Measurements from ENCODE around the gene SRCAP. TPM values are rescaled to one million over a fixed set of nuclear protein-coding genes. Genes with fewer than 3 reads are reported as not detected.

Gene SRCAP
- total and polyA plus RNA-seq, 8 donors = 1.2 to 70.1 (median 24.6) TPM

GRCh38 chr16:30667361-30667905 lies 31.5 kb upstream of the SRCAP start:
- TF ChIP-seq POLR2AphosphoS5 (IDR thresholded peaks at IDR 0.05) (no peak), POLR2A (IDR thresholded peaks at IDR 0.05) (no peak)
- H3K36me3 ChIP-seq = peaks cover 76 to 94% (median 88%) of the 10 kb centered on the region in 4 donors
- H3K9me3 ChIP-seq = no peaks in the 10 kb centered on the region
- peaks cover 7 to 35% (median 28%) of the 10 kb centered on the region in 4 donors for H3K4me1 ChIP-seq
- no peak for DNase-seq
- H3K27ac ChIP-seq = no peak overlapping the region
- no peaks in the 10 kb centered on the region for H3K27me3 ChIP-seq
- intact Hi-C loops (cut with DNase I; ENCODE audit: low total_unique reads) = no loop called here
- H3K4me3 ChIP-seq = no peak overlapping the region
- WGBS, 5 donors = 88 to 97% (median 91%) methylated on average over 9 to 11 of the region's 11 CpGs

- H3K36me3 ChIP-seq = peaks cover 66 to 85% (median 78%) of the 10 kb centered on the region in 4 donors
- TF ChIP-seq EP300 (IDR thresholded peaks at IDR 0.05) = no peak
- no peak for TF ChIP-seq POLR2AphosphoS5 (IDR thresholded peaks at IDR 0.05)
- TF ChIP-seq POLR2A (IDR thresholded peaks at IDR 0.05) = no peak
- TF ChIP-seq CTCF (IDR thresholded peaks at IDR 0.05) = no peak
- intact Hi-C loops (cut with DNase I; ENCODE audit: low total_unique reads) = no loop called here
These were observed 30.6 kb upstream of the SRCAP start for GRCh38 chr16:30668393-30668792.

GRCh38 chr16:30669026-30669902 lies 29.7 kb upstream of the SRCAP start:
- no peak for DNase-seq
- no peak overlapping the region for H3K4me3 ChIP-seq
- intact Hi-C loops (cut with DNase I; ENCODE audit: low total_unique reads) = no loop called here
- peaks cover 0 to 17% (median 11%) of the 10 kb centered on the region in 4 donors for H3K4me1 ChIP-seq
- H3K9me3 ChIP-seq = no peaks in the 10 kb centered on the region
- H3K27me3 ChIP-seq = no peaks in the 10 kb centered on the region
- WGBS, 5 donors = 90 to 94% (median 92%) methylated on average over 30 to 41 of the region's 41 CpGs
- peaks cover 59 to 76% (median 69%) of the 10 kb centered on the region in 4 donors for H3K36me3 ChIP-seq
- no peak overlapping the region for H3K27ac ChIP-seq
- TF ChIP-seq POLR2AphosphoS5 (IDR thresholded peaks at IDR 0.05) = no peak
- no peak for TF ChIP-seq POLR2A (IDR thresholded peaks at IDR 0.05)
- TF ChIP-seq EP300 (IDR thresholded peaks at IDR 0.05) = no peak
- no peak for TF ChIP-seq CTCF (IDR thresholded peaks at IDR 0.05)

More at GRCh38 chr16:30668393-30668792, 30.6 kb upstream of the SRCAP start:
- Histone ChIP-seq H3K9me3 (no peaks in the 10 kb centered on the region), H3K27me3 (no peaks in the 10 kb centered on the region), H3K4me1 (peaks cover 5 to 26% (median 19%) of the 10 kb centered on the region in 4 donors), H3K27ac (no peak overlapping the region), H3K4me3 (no peak overlapping the region)
- DNase-seq = no peak
- WGBS, 5 donors = 82 to 96% (median 90%) methylated on average over 6 to 12 of the region's 12 CpGs

- H3K36me3 ChIP-seq = peaks cover 50 to 67% (median 60%) of the 10 kb centered on the region in 4 donors
- no peaks in the 10 kb centered on the region for H3K9me3 ChIP-seq
- WGBS, 5 donors = 76 to 85% (median 82%) methylated on average over 13 to 14 of the region's 14 CpGs
- no peak overlapping the region for H3K4me3 ChIP-seq
- intact Hi-C loops (cut with DNase I; ENCODE audit: low total_unique reads) = no loop called here
- no peak for DNase-seq
- H3K27ac ChIP-seq = no peak overlapping the region
- TF ChIP-seq POLR2A (IDR thresholded peaks at IDR 0.05) = no peak
- TF ChIP-seq EP300 (IDR thresholded peaks at IDR 0.05) = no peak
- no peak for TF ChIP-seq CTCF (IDR thresholded peaks at IDR 0.05)
- no peak for TF ChIP-seq POLR2AphosphoS5 (IDR thresholded peaks at IDR 0.05)
- H3K4me1 ChIP-seq = peaks cover 0 to 8% (median 4%) of the 10 kb centered on the region in 4 donors
- H3K27me3 ChIP-seq = no peaks in the 10 kb centered on the region
These were observed 28.8 kb upstream of the SRCAP start for GRCh38 chr16:30669903-30670824.

All from stomach (tissue), 9 donors.